SU-DHL-6 (cell line): Measurements from ENCODE around the gene MAN1B1.

Experiments
- CTCF ChIP-seq: fragments of 200-600 bp; sonication (generic); IDR thresholded peaks from one replicate; pipeline ENCODE4 v1.5.1; 2017; ENCODE audit warnings: antibody characterized with exemption, mild to moderate bottlenecking, low read length, moderate library complexity; ENCODE audit not compliant: insufficient read depth, poor library complexity, severe bottlenecking
- EZH2phosphoT487 ChIP-seq: fragments of 200-600 bp; sonication (generic), shearing (Covaris generic); conservative IDR thresholded peaks from 2 replicates; pipeline ENCODE4 v1.6.1; 2018; ENCODE audit warnings: mild to moderate bottlenecking, antibody characterized with exemption, low read length, moderate library complexity, mixed read lengths

GRCh38 chr9:137106662-137107250, 20.0 kb downstream of the MAN1B1 start:
- TF ChIP-seq CTCF (no peak), EZH2phosphoT487 (no peak)
